Spinal cord (tissue), 10 donors: Measurements from ENCODE around the gene P2RX4. TPM values are rescaled to one million over a fixed set of nuclear protein-coding genes. Genes with fewer than 3 reads are reported as not detected.

Experiments used
- DNase-seq, 6 donors: peaks; one replicate each; pipeline versions ENCODE4 v3.0.0 to v3.0.0-alpha.2; 2013 to 2015; ENCODE audit warnings: low spot score in 6 of 6, low read depth in 4 of 6
- H3K27ac ChIP-seq: one replicate; pipeline ENCODE4 v1.5.1; 2013; ENCODE audit warnings: low read depth, low read length, control low read depth
- H3K27me3 ChIP-seq: one replicate; pipeline ENCODE4 v1.6.1; 2013; ENCODE audit warnings: low read length; ENCODE audit not compliant: control insufficient read depth, insufficient read depth
- H3K36me3 ChIP-seq: one replicate; pipeline ENCODE4 v1.6.1; 2013; ENCODE audit warnings: low read length; ENCODE audit not compliant: control insufficient read depth, insufficient read depth
- H3K4me1 ChIP-seq: one replicate; pipeline ENCODE4 v1.6.1; 2013; ENCODE audit warnings: low read length; ENCODE audit not compliant: control insufficient read depth, insufficient read depth
- H3K4me3 ChIP-seq: one replicate; pipeline ENCODE4 v1.5.1; 2013; ENCODE audit warnings: low read depth, low read length, control low read depth
- H3K9me3 ChIP-seq: one replicate; pipeline ENCODE4 v1.6.1; 2013; ENCODE audit warnings: low read length; ENCODE audit not compliant: control insufficient read depth, insufficient read depth
- WGBS: methylation state at CpG from one replicate; pipeline ENCODE4 v1.1.5; 2013; ENCODE audit warnings: missing lambda C conversion rate; ENCODE audit not compliant: insufficient coverage; 5-methylcytosine and 5-hydroxymethylcytosine counted together
- polyA plus RNA-seq, 2 donors: library from polyadenylated mRNA; unstranded; fragments of 120-200 nt; gene quantifications; one replicate each; pipeline ENCODE4 v1.2.1, GENCODE V29; 2013; ENCODE audit not compliant: insufficient read length in 2 of 2
- total RNA-seq, 2 donors: library from RNA; depleted of rRNA in 1 of 2; stranded (reverse); fragments of 120-200 nt in 1 of 2; fragments of >200 nt in 1 of 2; gene quantifications; one replicate each; pipeline versions ENCODE4 v1.2.3 to v1.2.4, GENCODE V29; 2013 to 2014
- donor health status: healthy.

Gene P2RX4
- total and polyA plus RNA-seq, 4 donors, result 14.4 to 27.9 (median 18.1) TPM

GRCh38 chr12:121170611-121171260, 39.2 kb upstream of the P2RX4 start:
- Histone ChIP-seq H3K4me3 (no peak overlapping the region), H3K27ac (no peak overlapping the region), H3K4me1 (no peaks in the 10 kb centered on the region), H3K9me3 (no peaks in the 10 kb centered on the region), H3K27me3 (no peaks in the 10 kb centered on the region), H3K36me3 (peaks cover 10% of the 10 kb centered on the region)
- no peak for DNase-seq
- 73% methylated on average over 7 of the region's 14 CpGs for WGBS

GRCh38 chr12:121172145-121172544, 37.8 kb upstream of the P2RX4 start:
- Histone ChIP-seq H3K9me3 (no peaks in the 10 kb centered on the region), H3K27ac (no peak overlapping the region), H3K4me1 (no peaks in the 10 kb centered on the region), H3K4me3 (no peak overlapping the region), H3K27me3 (no peaks in the 10 kb centered on the region), H3K36me3 (peaks cover 14% of the 10 kb centered on the region)
- WGBS, result 91% methylated on average over 5 of the region's 6 CpGs
- no peak for DNase-seq

GRCh38 chr12:121175383-121176119, 34.4 kb upstream of the P2RX4 start:
- no peak for DNase-seq
- H3K27ac ChIP-seq, result no peak overlapping the region
- WGBS, result 84% methylated on average over 13 of the region's 16 CpGs
- no peak overlapping the region for H3K4me3 ChIP-seq
- peaks cover 17% of the 10 kb centered on the region for H3K36me3 ChIP-seq
- H3K9me3 ChIP-seq, result no peaks in the 10 kb centered on the region
- no peaks in the 10 kb centered on the region for H3K4me1 ChIP-seq
- no peaks in the 10 kb centered on the region for H3K27me3 ChIP-seq

- no peak overlapping the region for H3K27ac ChIP-seq
- H3K27me3 ChIP-seq, result no peaks in the 10 kb centered on the region
- peaks cover 22% of the 10 kb centered on the region for H3K36me3 ChIP-seq
- no peak for DNase-seq
- no peaks in the 10 kb centered on the region for H3K4me1 ChIP-seq
- H3K9me3 ChIP-seq, result no peaks in the 10 kb centered on the region
- H3K4me3 ChIP-seq, result no peak overlapping the region
- 88% methylated on average over 15 of the region's 19 CpGs for WGBS
Observed at GRCh38 chr12:121176826-121177529, 33.0 kb upstream of the P2RX4 start.

GRCh38 chr12:121181181-121181580, 28.7 kb upstream of the P2RX4 start:
- Histone ChIP-seq H3K9me3 (no peaks in the 10 kb centered on the region), H3K36me3 (peaks cover 22% of the 10 kb centered on the region), H3K27ac (no peak overlapping the region), H3K27me3 (no peaks in the 10 kb centered on the region), H3K4me3 (no peak overlapping the region), H3K4me1 (no peaks in the 10 kb centered on the region)
- WGBS, result 100% methylated on average over 1 of the region's 3 CpGs
- no peak for DNase-seq

GRCh38 chr12:121182222-121182893, 27.6 kb upstream of the P2RX4 start:
- H3K9me3 ChIP-seq, result no peaks in the 10 kb centered on the region
- no peaks in the 10 kb centered on the region for H3K4me1 ChIP-seq
- H3K27me3 ChIP-seq, result no peaks in the 10 kb centered on the region
- WGBS, result no CpG with 5 or more reads among the region's 3 CpGs
- no peak overlapping the region for H3K27ac ChIP-seq
- no peak for DNase-seq
- H3K36me3 ChIP-seq, result peaks cover 18% of the 10 kb centered on the region
- H3K4me3 ChIP-seq, result no peak overlapping the region

- Histone ChIP-seq H3K4me3 (no peak overlapping the region), H3K4me1 (no peaks in the 10 kb centered on the region), H3K27ac (no peak overlapping the region), H3K36me3 (peaks cover 18% of the 10 kb centered on the region), H3K27me3 (no peaks in the 10 kb centered on the region), H3K9me3 (no peaks in the 10 kb centered on the region)
- no peak for DNase-seq
- 89% methylated on average over 15 of the region's 15 CpGs for WGBS
Observed at GRCh38 chr12:121184425-121184824, 25.5 kb upstream of the P2RX4 start.

- DNase-seq, result no peak
- Histone ChIP-seq H3K27me3 (no peaks in the 10 kb centered on the region), H3K4me3 (no peak overlapping the region), H3K9me3 (no peaks in the 10 kb centered on the region), H3K36me3 (peaks cover 18% of the 10 kb centered on the region), H3K27ac (no peak overlapping the region), H3K4me1 (no peaks in the 10 kb centered on the region)
- WGBS, result 90% methylated on average over 7 of the region's 7 CpGs
Observed at GRCh38 chr12:121184984-121185889, 24.7 kb upstream of the P2RX4 start.

GRCh38 chr12:121186826-121187225, 23.1 kb upstream of the P2RX4 start:
- no peak for DNase-seq
- 100% methylated on average over 1 of the region's 2 CpGs for WGBS
- no peaks in the 10 kb centered on the region for H3K9me3 ChIP-seq
- H3K36me3 ChIP-seq, result peaks cover 13% of the 10 kb centered on the region
- H3K27ac ChIP-seq, result no peak overlapping the region
- H3K4me1 ChIP-seq, result no peaks in the 10 kb centered on the region
- no peak overlapping the region for H3K4me3 ChIP-seq
- H3K27me3 ChIP-seq, result no peaks in the 10 kb centered on the region
